IgD-negative memory B cell (primary cell): Measurements from ENCODE around the gene LPP. TPM values are rescaled to one million over a fixed set of nuclear protein-coding genes. Genes with fewer than 3 reads are reported as not detected.

ENCODE experiments used
- H3K27ac Mint-ChIP-seq, 3 donors: one replicate each; pipeline ENCODE4 v1.8.0; 2020 to 2022; ENCODE audit warnings: mild to moderate bottlenecking in 3 of 3, mixed read lengths in 3 of 3, moderate library complexity in 1 of 3
- H3K27me3 Mint-ChIP-seq: one replicate; pipeline ENCODE4 v1.8.0; 2021; ENCODE audit warnings: mixed read lengths
- H3K36me3 Mint-ChIP-seq: one replicate; pipeline ENCODE4 v1.8.0; 2020; ENCODE audit warnings: mild to moderate bottlenecking, mixed read lengths
- H3K4me1 Mint-ChIP-seq, 3 donors: one replicate each; pipeline ENCODE4 v1.8.0; 2020 to 2022; ENCODE audit warnings: mixed read lengths in 3 of 3, mild to moderate bottlenecking in 1 of 3
- H3K4me3 Mint-ChIP-seq, 4 donors: one replicate each; pipeline ENCODE4 v1.8.0; 2020 to 2022; ENCODE audit warnings: mild to moderate bottlenecking in 4 of 4, mixed read lengths in 4 of 4, moderate library complexity in 3 of 4
- H3K9me3 Mint-ChIP-seq, 3 donors: one replicate each; pipeline ENCODE4 v1.8.0; 2020 to 2021; ENCODE audit warnings: mixed read lengths in 3 of 3, mild to moderate bottlenecking in 1 of 3
- polyA plus RNA-seq: library from polyadenylated mRNA; unstranded; fragments of 300-500 nt; fragmentation: Illumina TruSeq; gene quantifications from one replicate; pipeline ENCODE4 v1.2.3, GENCODE V29; 2021

The LPP gene
- polyA plus RNA-seq, 1 donor from 2014 or later, result 29.2 TPM

DNA sequence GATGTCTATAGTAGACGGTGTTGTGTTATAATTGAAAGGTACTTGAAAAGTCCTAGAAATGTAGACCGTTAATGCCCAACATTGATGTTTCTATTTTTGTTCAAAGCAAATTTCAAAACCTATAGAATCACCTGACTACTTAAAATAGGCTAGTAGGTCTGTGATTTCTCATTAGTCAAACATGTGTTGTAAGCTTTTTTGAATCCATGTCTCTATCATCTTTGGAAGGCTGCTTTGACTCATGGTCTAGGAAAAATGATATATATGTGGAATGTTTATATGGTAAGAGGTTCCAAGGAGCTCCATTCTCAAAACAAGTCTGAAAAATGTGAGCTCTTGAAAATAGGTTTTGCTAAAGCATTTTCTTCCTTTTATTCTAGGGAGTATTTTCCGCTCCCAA lies 375.3 kb downstream of the LPP start:
- peaks cover 9% of the 10 kb centered on the region for H3K36me3 Mint-ChIP-seq
- peaks cover 5 to 21% (median 10%) of the 10 kb centered on the region in 3 donors for H3K4me1 Mint-ChIP-seq
- H3K27me3 Mint-ChIP-seq, result no peaks in the 10 kb centered on the region
- H3K9me3 Mint-ChIP-seq, result peaks cover 0 to 1% (median 0%) of the 10 kb centered on the region in 3 donors
- no peak overlapping the region for H3K4me3 Mint-ChIP-seq
- no peak overlapping the region for H3K27ac Mint-ChIP-seq

- Mint-ChIP-seq H3K4me1 (peaks cover 5 to 20% (median 13%) of the 10 kb centered on the region in 3 donors), H3K36me3 (peaks cover 9% of the 10 kb centered on the region), H3K27me3 (no peaks in the 10 kb centered on the region), H3K4me3 (no peak overlapping the region), H3K9me3 (peaks cover 0 to 1% (median 0%) of the 10 kb centered on the region in 3 donors), H3K27ac (no peak overlapping the region)
Observed at GRCh38 chr3:188530226-188530625, 376.3 kb downstream of the LPP start.

- H3K9me3 Mint-ChIP-seq, result peaks cover 0 to 1% (median 0%) of the 10 kb centered on the region in 3 donors
- no peak overlapping the region for H3K27ac Mint-ChIP-seq
- no peaks in the 10 kb centered on the region for H3K27me3 Mint-ChIP-seq
- no peak overlapping the region for H3K4me3 Mint-ChIP-seq
- peaks cover 9% of the 10 kb centered on the region for H3K36me3 Mint-ChIP-seq
- H3K4me1 Mint-ChIP-seq, result peaks cover 5 to 12% (median 8%) of the 10 kb centered on the region in 3 donors
Observed at GRCh38 chr3:188531210-188531609, 377.3 kb downstream of the LPP start.

DNA sequence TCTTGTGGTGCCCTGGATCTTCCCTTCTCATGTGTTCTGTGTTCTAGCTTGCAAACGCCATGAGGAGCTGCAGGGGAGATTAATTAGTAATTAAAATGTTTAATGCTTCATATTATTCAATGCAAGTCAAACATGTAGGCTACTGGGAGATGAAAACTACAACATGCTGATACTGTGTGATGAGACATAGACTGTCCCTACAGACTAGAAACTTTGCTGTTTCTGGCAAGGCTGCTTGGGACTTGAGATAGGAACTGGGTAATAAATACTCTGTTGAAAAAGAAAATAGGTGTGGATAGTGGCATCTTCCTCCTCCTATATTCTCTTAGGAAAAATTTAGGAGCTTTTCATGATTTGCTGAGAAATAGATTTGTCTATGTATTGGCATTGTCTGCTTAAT lies 379.2 kb downstream of the LPP start:
- peaks cover 0 to 1% (median 0%) of the 10 kb centered on the region in 3 donors for H3K9me3 Mint-ChIP-seq
- peaks cover 4% of the 10 kb centered on the region for H3K36me3 Mint-ChIP-seq
- peaks cover 6 to 16% (median 8%) of the 10 kb centered on the region in 3 donors for H3K4me1 Mint-ChIP-seq
- H3K4me3 Mint-ChIP-seq, result no peak overlapping the region
- no peaks in the 10 kb centered on the region for H3K27me3 Mint-ChIP-seq
- peak overlapping the region in 1 of 3 donors; percentile 27 for H3K27ac Mint-ChIP-seq

- peaks cover 0 to 1% (median 0%) of the 10 kb centered on the region in 3 donors for H3K9me3 Mint-ChIP-seq
Observed at GRCh38 chr3:188533612-188534357, 379.8 kb downstream of the LPP start.

GRCh38 chr3:188534633-188535032 lies 380.7 kb downstream of the LPP start:
- Mint-ChIP-seq H3K36me3 (peaks cover 7% of the 10 kb centered on the region), H3K27me3 (no peaks in the 10 kb centered on the region), H3K4me3 (peak overlapping the region in 1 of 4 donors; percentile 42), H3K9me3 (peaks cover 0 to 1% (median 0%) of the 10 kb centered on the region in 3 donors), H3K4me1 (peaks cover 6 to 21% (median 8%) of the 10 kb centered on the region in 3 donors), H3K27ac (no peak overlapping the region)

More at GRCh38 chr3:188533612-188534357, 379.8 kb downstream of the LPP start:
- Mint-ChIP-seq H3K27me3 (no peaks in the 10 kb centered on the region), H3K4me1 (peaks cover 6 to 16% (median 8%) of the 10 kb centered on the region in 3 donors), H3K27ac (peak overlapping the region in 1 of 3 donors; percentile 59), H3K4me3 (no peak overlapping the region), H3K36me3 (peaks cover 4% of the 10 kb centered on the region)

DNA sequence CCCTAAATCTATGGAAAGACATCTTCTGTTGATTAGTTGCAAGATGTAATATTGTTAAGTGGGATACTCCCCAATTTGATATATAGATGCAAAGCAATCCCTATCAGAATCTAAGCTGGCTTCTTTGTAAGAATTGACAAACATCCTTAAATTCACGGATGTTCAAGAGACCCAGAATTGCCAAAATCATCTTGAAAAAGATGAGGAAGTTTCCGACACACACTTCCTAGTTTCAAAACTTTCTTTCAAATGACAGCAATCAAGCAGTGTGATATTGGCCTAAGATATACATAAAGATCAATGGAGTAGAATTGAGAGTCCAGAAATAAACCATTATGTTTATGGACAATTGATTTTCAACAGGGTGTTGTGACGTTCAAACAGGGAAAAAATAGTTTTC lies 383.6 kb downstream of the LPP start:
- Mint-ChIP-seq H3K27me3 (no peaks in the 10 kb centered on the region), H3K4me3 (no peak overlapping the region), H3K27ac (no peak overlapping the region), H3K9me3 (peaks cover 0 to 1% (median 0%) of the 10 kb centered on the region in 3 donors), H3K36me3 (peaks cover 5% of the 10 kb centered on the region), H3K4me1 (peaks cover 8 to 23% (median 17%) of the 10 kb centered on the region in 3 donors)

GRCh38 chr3:188539037-188539436 lies 385.1 kb downstream of the LPP start:
- no peaks in the 10 kb centered on the region for H3K27me3 Mint-ChIP-seq
- peak overlapping the region in 1 of 3 donors; percentile 69 for H3K27ac Mint-ChIP-seq
- H3K4me3 Mint-ChIP-seq, result no peak overlapping the region
- H3K4me1 Mint-ChIP-seq, result peaks cover 3 to 28% (median 18%) of the 10 kb centered on the region in 3 donors
- no peaks in the 10 kb centered on the region for H3K9me3 Mint-ChIP-seq
- peaks cover 7% of the 10 kb centered on the region for H3K36me3 Mint-ChIP-seq

DNA sequence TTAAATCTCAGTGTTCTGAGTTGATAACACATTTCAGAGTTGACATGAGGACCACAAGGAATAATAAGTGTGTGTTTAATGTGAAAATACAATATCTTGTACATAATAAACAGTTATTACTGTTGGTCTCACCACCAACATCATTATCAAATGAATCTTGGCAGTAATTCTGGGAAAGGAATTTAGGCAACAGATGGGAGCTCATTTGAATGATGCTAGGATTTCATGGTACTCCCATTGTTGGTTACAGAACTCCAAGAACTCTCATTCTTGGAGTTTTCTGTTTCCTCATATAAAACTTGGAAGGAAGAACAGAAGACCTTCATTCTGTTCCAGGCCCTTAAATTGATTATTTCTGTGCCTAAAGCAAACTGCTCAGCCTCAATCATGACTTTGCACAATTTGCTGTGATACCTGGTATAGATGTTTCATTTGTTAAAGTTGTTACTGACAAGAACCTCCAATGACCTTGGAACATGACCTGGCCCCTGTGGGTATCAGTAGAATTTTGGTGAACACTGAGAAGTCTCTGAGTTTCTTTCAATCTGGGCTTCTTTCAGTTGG lies 385.8 kb downstream of the LPP start:
- Mint-ChIP-seq H3K27me3 (no peaks in the 10 kb centered on the region), H3K27ac (no peak overlapping the region), H3K4me3 (no peak overlapping the region), H3K9me3 (no peaks in the 10 kb centered on the region), H3K36me3 (peaks cover 7% of the 10 kb centered on the region), H3K4me1 (peaks cover 3 to 28% (median 14%) of the 10 kb centered on the region in 3 donors)

DNA sequence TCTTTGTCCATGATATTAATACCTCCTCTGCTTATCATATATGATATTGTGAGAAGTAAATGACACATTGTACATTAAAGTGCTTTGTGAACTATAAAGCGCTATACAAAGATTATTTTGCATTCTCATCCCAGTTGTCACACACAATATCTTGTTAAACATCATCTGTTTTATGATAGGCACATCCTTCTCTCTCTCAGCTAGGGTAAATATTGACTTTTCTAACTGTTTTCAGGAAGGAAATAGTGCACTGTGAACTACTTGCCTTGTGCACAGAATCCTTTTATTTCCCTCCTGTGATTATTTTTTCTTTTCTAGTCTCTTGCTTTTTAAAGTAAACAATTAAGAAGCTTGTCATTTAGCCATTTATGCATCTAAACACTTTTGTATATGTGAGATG lies 388.2 kb downstream of the LPP start:
- H3K9me3 Mint-ChIP-seq, result no peaks in the 10 kb centered on the region
- no peak overlapping the region for H3K27ac Mint-ChIP-seq
- H3K27me3 Mint-ChIP-seq, result no peaks in the 10 kb centered on the region
- H3K4me1 Mint-ChIP-seq, result peaks cover 2 to 23% (median 14%) of the 10 kb centered on the region in 3 donors
- H3K36me3 Mint-ChIP-seq, result peaks cover 11% of the 10 kb centered on the region
- no peak overlapping the region for H3K4me3 Mint-ChIP-seq

- Mint-ChIP-seq H3K4me3 (no peak overlapping the region), H3K9me3 (no peaks in the 10 kb centered on the region), H3K27me3 (no peaks in the 10 kb centered on the region), H3K36me3 (peaks cover 13% of the 10 kb centered on the region), H3K27ac (peak overlapping the region in 1 of 3 donors; percentile 24), H3K4me1 (peaks cover 5 to 18% (median 14%) of the 10 kb centered on the region in 3 donors)
Observed at GRCh38 chr3:188544012-188544411, 390.1 kb downstream of the LPP start.

DNA sequence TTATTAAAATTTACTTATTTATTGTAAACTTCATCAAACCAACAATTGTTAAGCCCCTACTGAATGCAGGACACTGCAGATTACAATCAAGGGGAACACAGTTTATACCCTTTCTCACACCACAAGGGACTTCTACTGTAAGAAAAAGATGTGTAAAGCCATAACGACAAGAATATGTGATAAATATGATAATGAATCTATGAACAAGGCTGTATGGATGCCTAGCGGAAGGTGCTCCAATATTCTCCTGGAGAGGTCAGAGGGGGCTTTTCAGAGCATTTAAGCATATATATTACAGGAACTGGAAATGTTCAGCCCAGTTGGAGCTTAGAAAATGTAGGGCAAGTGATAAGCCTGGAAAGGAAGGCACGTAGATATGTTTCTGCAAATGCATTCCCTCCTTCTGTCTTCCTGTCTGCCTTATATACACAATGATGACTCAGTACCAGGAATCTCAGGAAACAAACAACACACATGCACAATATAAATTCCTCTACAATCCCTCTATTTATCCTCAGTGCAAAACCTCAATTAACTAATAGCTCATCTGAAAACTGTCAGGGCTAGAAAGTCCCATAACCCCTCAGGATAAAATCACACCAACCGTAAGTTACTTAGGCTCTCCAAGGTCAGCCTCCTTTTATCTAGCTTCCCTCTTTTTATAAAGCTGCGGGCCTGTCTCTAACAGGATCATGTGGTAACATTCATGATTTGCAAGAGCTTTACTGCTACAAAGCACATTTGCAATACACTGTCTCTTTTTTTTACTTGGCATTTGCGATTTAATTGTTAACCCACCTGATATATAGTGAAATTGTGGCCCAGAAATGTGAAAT lies 393.1 kb downstream of the LPP start:
- Mint-ChIP-seq H3K27me3 (no peaks in the 10 kb centered on the region), H3K36me3 (peaks cover 14% of the 10 kb centered on the region), H3K27ac (no peak overlapping the region), H3K4me3 (no peak overlapping the region), H3K4me1 (peaks cover 5 to 10% (median 6%) of the 10 kb centered on the region in 3 donors), H3K9me3 (no peaks in the 10 kb centered on the region)

DNA sequence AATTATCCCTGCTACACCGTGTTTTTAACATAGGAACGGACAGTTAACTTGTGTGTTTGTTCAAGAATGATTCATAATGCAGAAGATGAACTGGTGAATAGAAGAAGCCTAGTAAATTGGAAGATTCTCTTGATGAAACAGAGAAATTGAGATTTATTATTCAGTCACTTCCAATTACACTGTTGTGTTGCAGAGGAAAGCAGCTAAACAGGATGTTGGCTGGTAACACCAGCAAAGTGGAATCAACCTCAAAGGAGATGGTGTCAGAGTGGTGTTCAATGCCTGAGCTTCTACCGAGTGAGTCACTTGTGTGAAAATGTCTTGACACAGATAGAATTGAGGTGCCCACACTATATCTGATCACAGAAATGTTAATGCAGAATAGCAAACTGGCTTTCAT lies 399.6 kb downstream of the LPP start:
- peaks cover 4% of the 10 kb centered on the region for H3K36me3 Mint-ChIP-seq
- H3K9me3 Mint-ChIP-seq, result no peaks in the 10 kb centered on the region
- H3K27me3 Mint-ChIP-seq, result no peaks in the 10 kb centered on the region
- H3K4me3 Mint-ChIP-seq, result no peak overlapping the region
- peaks cover 0 to 3% (median 1%) of the 10 kb centered on the region in 3 donors for H3K4me1 Mint-ChIP-seq
- H3K27ac Mint-ChIP-seq, result peak overlapping the region in 1 of 3 donors; percentile 2

GRCh38 chr3:188554404-188554803 lies 400.4 kb downstream of the LPP start:
- H3K4me3 Mint-ChIP-seq, result no peak overlapping the region
- peaks cover 0 to 3% (median 1%) of the 10 kb centered on the region in 3 donors for H3K4me1 Mint-ChIP-seq
- no peak overlapping the region for H3K27ac Mint-ChIP-seq
- no peaks in the 10 kb centered on the region for H3K9me3 Mint-ChIP-seq
- peaks cover 1% of the 10 kb centered on the region for H3K36me3 Mint-ChIP-seq
- no peaks in the 10 kb centered on the region for H3K27me3 Mint-ChIP-seq

DNA sequence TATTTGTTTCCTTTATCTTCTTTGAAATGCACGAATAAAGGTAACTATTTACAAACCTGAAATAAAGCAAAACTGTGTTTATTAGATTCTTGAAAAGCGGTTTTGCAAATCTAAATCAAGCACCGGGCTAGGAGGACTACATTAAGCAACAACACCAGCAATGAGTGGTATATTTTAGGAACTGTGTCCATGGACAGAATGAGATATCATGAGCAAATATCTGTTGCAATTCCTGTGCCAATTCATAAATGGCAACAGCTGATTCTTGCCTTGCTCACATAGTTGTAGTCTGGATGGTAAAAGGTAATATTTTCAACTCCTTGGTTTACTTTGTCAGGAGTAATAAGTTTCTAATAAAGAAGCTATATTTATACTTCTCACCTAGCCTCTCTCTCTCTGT lies 403.3 kb downstream of the LPP start:
- Mint-ChIP-seq H3K4me3 (no peak overlapping the region), H3K4me1 (peaks cover 1 to 11% (median 9%) of the 10 kb centered on the region in 3 donors), H3K27ac (no peak overlapping the region)

More for the DNA sequence above, 403.3 kb downstream of the LPP start:
- H3K9me3 Mint-ChIP-seq, result no peaks in the 10 kb centered on the region
- peaks cover 2% of the 10 kb centered on the region for H3K36me3 Mint-ChIP-seq
- no peaks in the 10 kb centered on the region for H3K27me3 Mint-ChIP-seq
